ENCODE results near the gene TTC39B. TPM values are rescaled to one million over a fixed set of nuclear protein-coding genes. Genes with fewer than 3 reads are reported as not detected.
A peak's percentile ranks its signal among the peaks of the same experiment; 100 is the strongest.

Gene TTC39B
- polyA plus RNA-seq, 1 experiment, result 11.4 TPM

GRCh38 chr9:15305470-15305869 is 1.5 kb downstream of the TTC39B start:
- no peak for DNase-seq (ENCODE audit: low read depth, low spot score)
- TF ChIP-seq CTCF (IDR thresholded peaks at IDR 0.05; ENCODE audit: low read depth, low read length), result no peak
- ChIA-PET CTCF (interaction anchor here (1.8 kb wide), 1 partner anchor 95 kb away, joined by 5 read pairs; no protein-coding TSS in a partner anchor), POLR2A (no interaction called here)
- H3K4me3 ChIP-seq (ENCODE audit: low read depth, low read length), result peak overlapping the region; percentile 81
- no peaks in the 10 kb centered on the region; the same call in 1 of the 2 replicates for H3K9me3 ChIP-seq (ENCODE audit: control insufficient read depth, insufficient read depth, low read length)
- no peak overlapping the region for H3K27ac ChIP-seq (ENCODE audit: low read depth, low read length)
- H3K27me3 ChIP-seq (ENCODE audit: control insufficient read depth, insufficient read depth, low read length), result no peaks in the 10 kb centered on the region

- POLR2A ChIA-PET, result no interaction called here
- no peak for TF ChIP-seq CTCF (IDR thresholded peaks at IDR 0.05; ENCODE audit: low read depth, low read length)
These were observed 2.4 kb downstream of the TTC39B start for GRCh38 chr9:15304632-15305031.

GRCh38 chr9:15300218-15300617 is 6.8 kb downstream of the TTC39B start:
- CTCF ChIA-PET, result no interaction called here
- Histone ChIP-seq H3K27me3 (ENCODE audit: control insufficient read depth, insufficient read depth, low read length) (no peaks in the 10 kb centered on the region), H3K9me3 (ENCODE audit: control insufficient read depth, insufficient read depth, low read length) (peaks cover 3% of the 10 kb centered on the region; the same call in 1 of the 2 replicates), H3K4me3 (ENCODE audit: low read depth, low read length) (no peak overlapping the region), H3K27ac (ENCODE audit: low read depth, low read length) (no peak overlapping the region)
- no peak for DNase-seq (ENCODE audit: low read depth, low spot score)
- TF ChIP-seq CTCF (IDR thresholded peaks at IDR 0.05; ENCODE audit: low read depth, low read length), result no peak
- POLR2A ChIA-PET, result no interaction called here

More at GRCh38 chr9:15304632-15305031, 2.4 kb downstream of the TTC39B start:
- Histone ChIP-seq H3K27ac (ENCODE audit: low read depth, low read length) (no peak overlapping the region), H3K9me3 (ENCODE audit: control insufficient read depth, insufficient read depth, low read length) (no peaks in the 10 kb centered on the region; the same call in 1 of the 2 replicates), H3K27me3 (ENCODE audit: control insufficient read depth, insufficient read depth, low read length) (no peaks in the 10 kb centered on the region), H3K4me3 (ENCODE audit: low read depth, low read length) (no peak overlapping the region)
- CTCF ChIA-PET, result interaction anchor here (0.9 to 1.8 kb wide), 4 partner anchors 27 to 118 kb away, joined by 3 to 5 read pairs (median 4); no protein-coding TSS in a partner anchor
- no peak for DNase-seq (ENCODE audit: low read depth, low spot score)

GRCh38 chr9:15299374-15299939 is 7.6 kb downstream of the TTC39B start:
- H3K27ac ChIP-seq (ENCODE audit: low read depth, low read length), result no peak overlapping the region
- POLR2A ChIA-PET, result no interaction called here
- H3K27me3 ChIP-seq (ENCODE audit: control insufficient read depth, insufficient read depth, low read length), result no peaks in the 10 kb centered on the region
- peaks cover 3% of the 10 kb centered on the region; the same call in 1 of the 2 replicates for H3K9me3 ChIP-seq (ENCODE audit: control insufficient read depth, insufficient read depth, low read length)
- CTCF ChIA-PET, result interaction anchor here (0.9 kb wide), 1 partner anchor 22 kb away, joined by 3 read pairs; no protein-coding TSS in a partner anchor
- DNase-seq (ENCODE audit: low read depth, low spot score), result no peak
- H3K4me3 ChIP-seq (ENCODE audit: low read depth, low read length), result no peak overlapping the region
- TF ChIP-seq CTCF (IDR thresholded peaks at IDR 0.05; ENCODE audit: low read depth, low read length), result no peak

- peaks cover 3% of the 10 kb centered on the region; the same call in 1 of the 2 replicates for H3K9me3 ChIP-seq (ENCODE audit: control insufficient read depth, insufficient read depth, low read length)
- H3K4me3 ChIP-seq (ENCODE audit: low read depth, low read length), result no peak overlapping the region
- H3K27ac ChIP-seq (ENCODE audit: low read depth, low read length), result no peak overlapping the region
- H3K27me3 ChIP-seq (ENCODE audit: control insufficient read depth, insufficient read depth, low read length), result no peaks in the 10 kb centered on the region
- no peak for TF ChIP-seq CTCF (IDR thresholded peaks at IDR 0.05; ENCODE audit: low read depth, low read length)
- DNase-seq (ENCODE audit: low read depth, low spot score), result no peak
- ChIA-PET CTCF (no interaction called here), POLR2A (no interaction called here)
These were observed 8.7 kb downstream of the TTC39B start for GRCh38 chr9:15298362-15298761.
